Uterus (tissue), 2 donors: ENCODE results near the gene ILK.

Source experiments
- CTCF ChIP-seq, 4 experiments: fragments of 200-600 bp in 2 of 4; fragments of 450-650 bp in 2 of 4; sonication (generic) in 2 of 4; IDR thresholded peaks; one replicate each; pipeline ENCODE4 v1.5.1; 2016 to 2019; ENCODE audit warnings: antibody characterized with exemption in 4 of 4, mild to moderate bottlenecking in 2 of 4, moderate library complexity in 1 of 4
- POLR2A ChIP-seq, 2 donors: fragments of 450-650 bp; IDR thresholded peaks; one replicate each; pipeline ENCODE4 v1.6.1; 2016; ENCODE audit warnings: antibody characterized with exemption in 2 of 2, mild to moderate bottlenecking in 1 of 2, moderate library complexity in 1 of 2

GRCh38 chr11:6655020-6655789 lies 51.6 kb downstream of the ILK start:
- TF ChIP-seq CTCF (IDR thresholded peaks at IDR 0.05) = no peak
- TF ChIP-seq POLR2A (IDR thresholded peaks at IDR 0.05) = peak in 1 of 2 donors; percentile 19
